PFSK-1 (cell line): ENCODE data around the gene HNRNPLL.

Experiments
- FOXP2 ChIP-seq: optimal IDR thresholded peaks from 2 replicates; pipeline ENCODE3; 2011; ENCODE audit warnings: borderline replicate concordance, control low read depth, inconsistent platforms; ENCODE audit not compliant: insufficient read depth; ENCODE audit errors: extremely low read length, extremely low read depth
- POLR2AphosphoS5 ChIP-seq: IDR thresholded peaks from 2 replicates; pipeline ENCODE4 v1.6.1; 2012; ENCODE audit warnings: low read depth, mild to moderate bottlenecking, control low read depth, low read length, moderate library complexity
- SIN3A ChIP-seq: IDR thresholded peaks from 2 replicates; pipeline ENCODE4 v1.6.1; 2012; ENCODE audit warnings: mild to moderate bottlenecking, low read length, moderate library complexity, borderline replicate concordance; ENCODE audit not compliant: insufficient read depth
- TAF1 ChIP-seq: IDR thresholded peaks from 2 replicates; pipeline ENCODE4 v1.6.1; 2012; ENCODE audit warnings: low read length, control low read depth, borderline replicate concordance; ENCODE audit not compliant: insufficient read depth
- TF ChIP-seq, protein P1 (sequence below), 2 experiments: IDR thresholded peaks; 2 replicates each; pipeline versions ENCODE4 v1.6.1 to v1.8.0; 2011 to 2012; ENCODE audit warnings: low read depth in 2 of 2, low read length in 2 of 2, control low read depth in 1 of 2, inconsistent platforms in 1 of 2, mild to moderate bottlenecking in 1 of 2, moderate library complexity in 1 of 2; ENCODE audit not compliant: insufficient read depth in 1 of 2

The HNRNPLL gene

DNA sequence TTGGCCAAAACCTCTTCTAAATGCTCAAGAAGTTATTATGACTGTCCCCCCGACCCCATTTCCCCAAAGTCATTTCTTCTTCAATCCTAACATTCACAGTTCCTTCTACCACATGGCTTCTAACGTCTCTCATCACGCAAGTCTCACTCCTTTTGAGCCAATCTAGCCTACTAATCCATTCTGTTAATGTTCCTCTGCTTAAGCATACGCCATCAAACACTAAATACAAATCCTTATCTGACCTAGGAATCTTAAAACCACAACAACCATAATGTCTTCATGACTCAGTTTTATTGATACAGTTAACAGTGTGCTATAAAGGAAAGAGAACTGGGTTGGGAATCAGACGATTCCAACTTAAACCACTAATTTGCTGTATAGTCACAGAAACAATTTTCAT lies 23.9 kb downstream of the HNRNPLL start:
- TF ChIP-seq SIN3A (no peak), FOXP2 (no peak), POLR2AphosphoS5 (no peak), TAF1 (no peak)
- TF ChIP-seq, protein P1, sequence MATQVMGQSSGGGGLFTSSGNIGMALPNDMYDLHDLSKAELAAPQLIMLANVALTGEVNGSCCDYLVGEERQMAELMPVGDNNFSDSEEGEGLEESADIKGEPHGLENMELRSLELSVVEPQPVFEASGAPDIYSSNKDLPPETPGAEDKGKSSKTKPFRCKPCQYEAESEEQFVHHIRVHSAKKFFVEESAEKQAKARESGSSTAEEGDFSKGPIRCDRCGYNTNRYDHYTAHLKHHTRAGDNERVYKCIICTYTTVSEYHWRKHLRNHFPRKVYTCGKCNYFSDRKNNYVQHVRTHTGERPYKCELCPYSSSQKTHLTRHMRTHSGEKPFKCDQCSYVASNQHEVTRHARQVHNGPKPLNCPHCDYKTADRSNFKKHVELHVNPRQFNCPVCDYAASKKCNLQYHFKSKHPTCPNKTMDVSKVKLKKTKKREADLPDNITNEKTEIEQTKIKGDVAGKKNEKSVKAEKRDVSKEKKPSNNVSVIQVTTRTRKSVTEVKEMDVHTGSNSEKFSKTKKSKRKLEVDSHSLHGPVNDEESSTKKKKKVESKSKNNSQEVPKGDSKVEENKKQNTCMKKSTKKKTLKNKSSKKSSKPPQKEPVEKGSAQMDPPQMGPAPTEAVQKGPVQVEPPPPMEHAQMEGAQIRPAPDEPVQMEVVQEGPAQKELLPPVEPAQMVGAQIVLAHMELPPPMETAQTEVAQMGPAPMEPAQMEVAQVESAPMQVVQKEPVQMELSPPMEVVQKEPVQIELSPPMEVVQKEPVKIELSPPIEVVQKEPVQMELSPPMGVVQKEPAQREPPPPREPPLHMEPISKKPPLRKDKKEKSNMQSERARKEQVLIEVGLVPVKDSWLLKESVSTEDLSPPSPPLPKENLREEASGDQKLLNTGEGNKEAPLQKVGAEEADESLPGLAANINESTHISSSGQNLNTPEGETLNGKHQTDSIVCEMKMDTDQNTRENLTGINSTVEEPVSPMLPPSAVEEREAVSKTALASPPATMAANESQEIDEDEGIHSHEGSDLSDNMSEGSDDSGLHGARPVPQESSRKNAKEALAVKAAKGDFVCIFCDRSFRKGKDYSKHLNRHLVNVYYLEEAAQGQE (IDR thresholded peaks at IDR 0.05; ENCODE audit: insufficient read depth in 1 of 2, low read depth in 2 of 2, low read length in 2 of 2), result no peak

DNA sequence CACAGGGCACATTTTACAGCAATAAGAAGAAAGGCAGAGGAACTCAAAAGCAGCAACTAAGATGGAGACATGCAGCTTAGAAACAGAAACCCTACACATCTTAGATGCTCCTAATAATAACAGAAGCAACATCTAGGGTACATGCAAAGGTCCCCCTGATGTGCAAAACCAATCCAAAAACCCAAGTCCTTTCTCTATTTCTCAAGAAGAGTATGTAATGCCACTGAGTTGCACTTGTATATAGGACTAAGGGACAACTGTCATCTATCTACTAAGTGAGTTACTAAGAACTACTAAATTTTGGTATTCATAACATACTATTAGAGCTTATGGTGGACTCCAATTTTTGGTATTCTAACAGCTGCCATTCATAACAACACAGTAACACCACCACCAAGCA lies 28.4 kb downstream of the HNRNPLL start:
- TF ChIP-seq FOXP2, result no peak
- no peak for TF ChIP-seq TAF1
- no peak for TF ChIP-seq POLR2AphosphoS5
- TF ChIP-seq, protein P1 (IDR thresholded peaks at IDR 0.05; ENCODE audit: insufficient read depth in 1 of 2, low read depth in 2 of 2, low read length in 2 of 2), result no peak
- TF ChIP-seq SIN3A, result no peak

DNA sequence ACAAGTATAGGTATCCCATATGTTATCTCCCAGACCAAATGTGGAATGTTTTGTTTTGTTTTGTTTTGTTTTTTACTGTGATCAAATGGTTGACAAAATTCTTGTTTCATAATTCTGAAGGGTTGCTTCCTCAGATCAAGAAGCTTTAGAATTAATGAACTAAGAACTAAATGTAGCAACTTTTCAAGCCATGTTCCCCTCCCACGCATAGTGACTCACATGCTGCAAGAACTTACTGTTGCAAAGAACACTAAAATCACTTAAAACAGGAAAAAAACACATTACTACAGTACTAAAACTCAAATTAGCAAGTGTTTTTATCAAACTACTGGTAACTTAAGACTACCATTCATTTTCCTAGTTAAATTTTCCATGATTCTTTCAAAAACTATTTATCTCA lies 30.6 kb downstream of the HNRNPLL start:
- TF ChIP-seq SIN3A, result no peak
- TF ChIP-seq TAF1, result no peak
- TF ChIP-seq, protein P1 (IDR thresholded peaks at IDR 0.05; ENCODE audit: insufficient read depth in 1 of 2, low read depth in 2 of 2, low read length in 2 of 2), result no peak
- no peak for TF ChIP-seq POLR2AphosphoS5
- TF ChIP-seq FOXP2, result no peak

DNA sequence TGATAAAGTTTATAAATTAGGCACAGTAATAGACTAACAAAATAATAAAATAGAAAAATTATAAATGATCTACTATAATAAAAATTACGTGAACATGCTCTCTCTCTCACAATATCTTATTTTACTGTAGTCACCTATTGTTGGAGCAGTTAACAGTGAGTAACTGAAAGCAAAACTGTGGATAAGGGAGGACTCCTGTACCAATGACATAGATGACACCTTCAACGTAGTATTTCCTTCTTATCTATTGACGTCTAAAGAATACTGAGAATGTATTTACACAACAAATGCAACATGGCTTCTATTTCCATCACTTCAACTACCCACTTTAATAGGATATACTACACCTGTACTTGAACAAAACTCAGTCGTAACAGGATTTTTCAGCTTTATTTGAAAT lies 31.5 kb downstream of the HNRNPLL start:
- no peak for TF ChIP-seq TAF1
- TF ChIP-seq SIN3A, result no peak
- TF ChIP-seq FOXP2, result no peak
- no peak for TF ChIP-seq POLR2AphosphoS5
- TF ChIP-seq, protein P1 (IDR thresholded peaks at IDR 0.05; ENCODE audit: insufficient read depth in 1 of 2, low read depth in 2 of 2, low read length in 2 of 2), result no peak

DNA sequence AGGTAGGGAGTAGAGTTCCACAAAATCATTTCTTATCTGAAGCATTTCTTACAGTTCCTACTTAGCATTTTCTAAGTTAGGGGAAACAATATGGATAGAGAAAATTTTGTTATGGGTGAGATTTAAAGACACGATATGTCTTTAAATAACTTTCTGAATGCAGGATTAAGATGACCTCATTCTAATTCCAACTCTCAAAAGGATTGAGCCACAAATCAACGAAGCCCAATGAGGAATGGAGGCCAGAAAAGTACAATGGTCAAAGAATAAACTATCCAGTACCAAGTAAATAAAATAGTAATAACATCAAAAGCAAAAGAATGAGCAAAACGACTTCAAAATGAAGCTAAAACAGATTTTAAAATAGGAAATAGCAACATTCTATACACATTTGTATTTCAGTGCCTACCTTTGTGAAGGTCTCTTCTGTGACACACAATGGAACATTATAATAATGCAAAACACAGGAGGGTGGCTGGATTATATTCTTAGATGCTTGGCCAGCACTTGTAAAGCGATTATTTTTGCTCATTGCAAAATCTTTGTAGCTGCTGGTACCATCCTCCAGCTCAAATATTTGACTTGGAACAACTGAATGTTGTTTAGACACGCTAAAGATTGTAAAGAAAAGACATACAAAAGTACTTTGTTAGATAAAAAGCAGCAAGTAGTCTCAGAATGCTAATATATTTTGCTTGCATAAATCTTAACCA lies 33.8 kb downstream of the HNRNPLL start:
- TF ChIP-seq POLR2AphosphoS5, result no peak
- TF ChIP-seq, protein P1 (IDR thresholded peaks at IDR 0.05; ENCODE audit: insufficient read depth in 1 of 2, low read depth in 2 of 2, low read length in 2 of 2), result no peak
